GM12878 (cell line): ENCODE measurements around the gene IL23R. TPM values are rescaled to one million over a fixed set of nuclear protein-coding genes. Genes with fewer than 3 reads are reported as not detected.

Experiments used
- ATAC-seq: fragments of 200-7000 bp; cut with Tn5 transposase; 3 replicates; pipeline ENCODE4 v1.9.1; 2020; ENCODE audit warnings: mild to moderate bottlenecking, moderate library complexity
- BruUV-seq: library from RNA; stranded (reverse); fragments of 400-500 nt; replicated peaks from 2 replicates; lab custom pipeline; 2021; lab: Mats Ljungman, UMichigan
- CTCF ChIA-PET: fragments of 300-600 bp; sonication (Branson Sonifier 250); formaldehyde crosslinking; extraction: SDS; loops from one replicate; lab custom pipeline; 2021; ENCODE audit warnings: inconsistent platforms; lab: Yijun Ruan, JAX
- POLR2A ChIA-PET: fragments of 350-600 bp; formaldehyde crosslinking; extraction: SDS; loops from one replicate; lab custom pipeline; 2021; ENCODE audit warnings: inconsistent platforms; lab: Charles Lee
- RAD21 ChIA-PET: fragments of 300-600 bp; sonication (Branson Sonifier 250); formaldehyde crosslinking; loops from one replicate; lab custom pipeline; 2023; ENCODE audit warnings: antibody characterized with exemption; ENCODE audit not compliant: unreplicated experiment; lab: Charles Lee
- SMC1A ChIA-PET: fragments of 300-600 bp; sonication (Branson Sonifier 250); formaldehyde crosslinking; loops from one replicate; lab custom pipeline; 2023; ENCODE audit not compliant: unreplicated experiment, uncharacterized antibody; lab: Charles Lee
- DNase-seq: peaks from one replicate; pipeline ENCODE4 v3.0.0-alpha.2; 2011; ENCODE audit warnings: low read depth, low spot score
- FAIRE-seq: peaks from 3 replicates; lab custom pipeline; 2011; peaks lifted over from hg19 to GRCh38; lab: Jason Lieb, UNC
- H2AFZ ChIP-seq: 2 replicates; pipeline ENCODE4 v1.6.0; 2011; ENCODE audit warnings: low read depth, low read length, control low read depth; ENCODE audit not compliant: control insufficient read depth
- H3K27ac ChIP-seq: 2 replicates; pipeline ENCODE4 v1.5.1; 2011; ENCODE audit warnings: control low read depth; ENCODE audit not compliant: control insufficient read depth, insufficient read depth
- H3K27me3 ChIP-seq, 2 experiments: replicated peaks in 1 of 2; 2 replicates each; pipeline versions ENCODE4 v1.6.0 to v1.6.1; 2011; ENCODE audit warnings: low read length in 1 of 2; ENCODE audit not compliant: control insufficient read depth in 2 of 2, insufficient read depth in 2 of 2
- H3K36me3 ChIP-seq, 2 experiments: 2 replicates each; pipeline ENCODE4 v1.5.1; 2011; ENCODE audit warnings: low read length in 1 of 2; ENCODE audit not compliant: control insufficient read depth in 2 of 2, insufficient read depth in 2 of 2
- H3K4me1 ChIP-seq: 2 replicates; pipeline ENCODE4 v1.6.1; 2011; ENCODE audit warnings: mild to moderate bottlenecking, low read length, moderate library complexity, mixed read lengths; ENCODE audit not compliant: control insufficient read depth, insufficient read depth
- H3K4me2 ChIP-seq: 2 replicates; pipeline ENCODE4 v1.6.0; 2011; ENCODE audit warnings: control low read depth; ENCODE audit not compliant: control insufficient read depth, insufficient read depth
- H3K4me3 ChIP-seq: fragments of 200-600 bp; sonication (generic); 2 replicates; pipeline ENCODE4 v1.5.1; 2016
- H3K79me2 ChIP-seq: 2 replicates; pipeline ENCODE4 v1.6.0; 2011; ENCODE audit warnings: low read length; ENCODE audit not compliant: control insufficient read depth, insufficient read depth
- H3K9ac ChIP-seq: 2 replicates; pipeline ENCODE4 v1.8.0; 2011; ENCODE audit warnings: low read length, control low read depth, mixed read lengths; ENCODE audit not compliant: control insufficient read depth, insufficient read depth
- H3K9me3 ChIP-seq: replicated peaks from 3 replicates; pipeline ENCODE4 v1.5.1; 2011; ENCODE audit warnings: mild to moderate bottlenecking, low read length; ENCODE audit not compliant: control insufficient read depth, insufficient read depth
- H4K20me1 ChIP-seq: 2 replicates; pipeline ENCODE4 v1.6.0; 2011; ENCODE audit not compliant: control insufficient read depth, insufficient read depth
- DPF2 ChIP-seq: fragments of 450-650 bp; IDR thresholded peaks from 2 replicates; pipeline ENCODE4 v1.6.1; 2017; ENCODE audit warnings: mild to moderate bottlenecking
- EZH2 ChIP-seq: IDR thresholded peaks from 2 replicates; pipeline ENCODE4 v1.6.1; 2012; ENCODE audit warnings: low read depth, mild to moderate bottlenecking, control low read depth, inconsistent platforms, low read length, borderline replicate concordance; ENCODE audit not compliant: control insufficient read depth
- MTA2 ChIP-seq: fragments of 450-650 bp; IDR thresholded peaks from 2 replicates; pipeline ENCODE4 v1.6.1; 2016; ENCODE audit warnings: low read depth, mild to moderate bottlenecking, moderate library complexity
- RAD51 ChIP-seq: fragments of 450-650 bp; IDR thresholded peaks from 2 replicates; pipeline ENCODE4 v1.6.1; 2016; ENCODE audit warnings: moderate library complexity, mild to moderate bottlenecking, inconsistent platforms
- SRF ChIP-seq, 2 experiments: IDR thresholded peaks; 2 replicates each; pipeline ENCODE4 v1.6.1; 2011; ENCODE audit warnings: low read depth in 2 of 2, low read length in 2 of 2, mild to moderate bottlenecking in 1 of 2, moderate library complexity in 1 of 2
- YBX1 ChIP-seq: fragments of 450-650 bp; IDR thresholded peaks from 2 replicates; pipeline ENCODE4 v1.6.1; 2016; ENCODE audit warnings: antibody characterized with exemption
- WGBS: methylation state at CpG from one replicate; pipeline ENCODE4 v1.1.6; 2016; ENCODE audit warnings: low lambda C conversion rate; ENCODE audit not compliant: insufficient replicate concordance, insufficient coverage; ENCODE audit errors: missing lambda C conversion rate; 5-methylcytosine and 5-hydroxymethylcytosine counted together
- in situ Hi-C: fragments of 300-500 bp; cut with MboI; formaldehyde crosslinking; loops from 9 replicates; pipeline ENCODE4 v1.14.3; 2018; ENCODE audit warnings: mixed read lengths
- intact Hi-C: fragments of 100-400 bp; cut with micrococcal nuclease; formaldehyde crosslinking; loops from one replicate; pipeline ENCODE4 v1.14.2; 2022; ENCODE audit not compliant: unreplicated experiment
- polyA plus RNA-seq, 11 experiments: library from polyadenylated mRNA; depleted of rRNA in 4 of 11; unstranded in 6 of 11; stranded (reverse) in 5 of 11; fragments of >200 nt; fragmentation: Nextera tagmentation in 4 of 11; fragmentation: Illumina TruSeq in 1 of 11; extraction: Ambion mirVana in 4 of 11; extraction: Trizol in 1 of 11; gene quantifications; 1 replicate in 1 of 11; 2 replicates in 10 of 11; pipeline versions ENCODE4 v1.2.1 to v1.2.3, GENCODE V29; 2011 to 2016; ENCODE audit warnings: inconsistent platforms in 2 of 11, missing spikeins in 2 of 11, low read depth in 1 of 11
- total RNA-seq, 4 experiments: library from RNA; depleted of rRNA in 3 of 4; stranded (reverse); fragments of >200 nt in 3 of 4; fragmentation: Illumina TruSeq in 1 of 4; extraction: Trizol in 1 of 4; gene quantifications; 2 replicates each; pipeline versions ENCODE4 v1.2.1 to v1.2.3, GENCODE V29; 2013 to 2021
- TF ChIP-seq, protein P1 (sequence below): fragments of 450-650 bp; IDR thresholded peaks from 2 replicates; pipeline ENCODE4 v1.6.1; 2017; ENCODE audit warnings: mild to moderate bottlenecking, moderate library complexity
- TF ChIP-seq, protein P2 (sequence below): fragments of 450-650 bp; conservative IDR thresholded peaks from 2 replicates; pipeline ENCODE4 v1.6.1; 2017; ENCODE audit warnings: mild to moderate bottlenecking, moderate library complexity
- TF ChIP-seq, protein P3 (sequence below): IDR thresholded peaks from 2 replicates; pipeline ENCODE4 v1.6.1; 2011; ENCODE audit warnings: low read depth, mild to moderate bottlenecking, low read length, moderate library complexity, borderline replicate concordance; ENCODE audit errors: extremely low read depth
- TF ChIP-seq, protein P4 (sequence below): IDR thresholded peaks from 2 replicates; pipeline ENCODE4 v1.6.1; 2011; ENCODE audit warnings: borderline replicate concordance, low read depth, mild to moderate bottlenecking, moderate library complexity, mixed read lengths, low read length; ENCODE audit not compliant: insufficient read depth; ENCODE audit errors: extremely low read length
- TF ChIP-seq, protein P5 (sequence below): fragments of 150-350 bp; IDR thresholded peaks from 2 replicates; pipeline ENCODE4 v1.6.1; 2016; ENCODE audit warnings: low read depth, low read length

The IL23R gene
- total and polyA plus RNA-seq, 10 of the 15 experiments (the other 5 are each of a cell fraction or from before 2014, with no cell fraction given), result 0.16 to 6.4 (median 0.59) TPM

DNA sequence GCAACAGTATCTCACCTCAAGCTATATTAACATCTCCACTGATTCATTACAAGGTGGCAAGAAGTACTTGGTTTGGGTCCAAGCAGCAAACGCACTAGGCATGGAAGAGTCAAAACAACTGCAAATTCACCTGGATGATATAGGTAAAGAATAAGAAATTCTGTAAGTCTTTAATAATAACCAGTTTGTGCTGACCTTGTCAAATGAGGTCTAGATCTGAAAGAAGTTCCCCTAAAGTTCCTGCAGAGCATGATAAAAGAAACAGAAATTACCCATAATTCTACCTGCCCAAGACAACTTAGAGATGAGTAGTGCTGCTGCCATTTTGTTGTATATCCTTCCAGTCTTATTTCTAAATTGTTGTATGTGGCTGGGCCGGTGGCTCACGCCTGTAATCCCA lies 34.5 kb downstream of the IL23R start (continued):
- TF ChIP-seq, protein P1, sequence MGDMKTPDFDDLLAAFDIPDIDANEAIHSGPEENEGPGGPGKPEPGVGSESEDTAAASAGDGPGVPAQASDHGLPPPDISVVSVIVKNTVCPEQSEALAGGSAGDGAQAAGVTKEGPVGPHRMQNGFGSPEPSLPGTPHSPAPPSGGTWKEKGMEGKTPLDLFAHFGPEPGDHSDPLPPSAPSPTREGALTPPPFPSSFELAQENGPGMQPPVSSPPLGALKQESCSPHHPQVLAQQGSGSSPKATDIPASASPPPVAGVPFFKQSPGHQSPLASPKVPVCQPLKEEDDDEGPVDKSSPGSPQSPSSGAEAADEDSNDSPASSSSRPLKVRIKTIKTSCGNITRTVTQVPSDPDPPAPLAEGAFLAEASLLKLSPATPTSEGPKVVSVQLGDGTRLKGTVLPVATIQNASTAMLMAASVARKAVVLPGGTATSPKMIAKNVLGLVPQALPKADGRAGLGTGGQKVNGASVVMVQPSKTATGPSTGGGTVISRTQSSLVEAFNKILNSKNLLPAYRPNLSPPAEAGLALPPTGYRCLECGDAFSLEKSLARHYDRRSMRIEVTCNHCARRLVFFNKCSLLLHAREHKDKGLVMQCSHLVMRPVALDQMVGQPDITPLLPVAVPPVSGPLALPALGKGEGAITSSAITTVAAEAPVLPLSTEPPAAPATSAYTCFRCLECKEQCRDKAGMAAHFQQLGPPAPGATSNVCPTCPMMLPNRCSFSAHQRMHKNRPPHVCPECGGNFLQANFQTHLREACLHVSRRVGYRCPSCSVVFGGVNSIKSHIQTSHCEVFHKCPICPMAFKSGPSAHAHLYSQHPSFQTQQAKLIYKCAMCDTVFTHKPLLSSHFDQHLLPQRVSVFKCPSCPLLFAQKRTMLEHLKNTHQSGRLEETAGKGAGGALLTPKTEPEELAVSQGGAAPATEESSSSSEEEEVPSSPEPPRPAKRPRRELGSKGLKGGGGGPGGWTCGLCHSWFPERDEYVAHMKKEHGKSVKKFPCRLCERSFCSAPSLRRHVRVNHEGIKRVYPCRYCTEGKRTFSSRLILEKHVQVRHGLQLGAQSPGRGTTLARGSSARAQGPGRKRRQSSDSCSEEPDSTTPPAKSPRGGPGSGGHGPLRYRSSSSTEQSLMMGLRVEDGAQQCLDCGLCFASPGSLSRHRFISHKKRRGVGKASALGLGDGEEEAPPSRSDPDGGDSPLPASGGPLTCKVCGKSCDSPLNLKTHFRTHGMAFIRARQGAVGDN, result no peak
- TF ChIP-seq, protein P2, sequence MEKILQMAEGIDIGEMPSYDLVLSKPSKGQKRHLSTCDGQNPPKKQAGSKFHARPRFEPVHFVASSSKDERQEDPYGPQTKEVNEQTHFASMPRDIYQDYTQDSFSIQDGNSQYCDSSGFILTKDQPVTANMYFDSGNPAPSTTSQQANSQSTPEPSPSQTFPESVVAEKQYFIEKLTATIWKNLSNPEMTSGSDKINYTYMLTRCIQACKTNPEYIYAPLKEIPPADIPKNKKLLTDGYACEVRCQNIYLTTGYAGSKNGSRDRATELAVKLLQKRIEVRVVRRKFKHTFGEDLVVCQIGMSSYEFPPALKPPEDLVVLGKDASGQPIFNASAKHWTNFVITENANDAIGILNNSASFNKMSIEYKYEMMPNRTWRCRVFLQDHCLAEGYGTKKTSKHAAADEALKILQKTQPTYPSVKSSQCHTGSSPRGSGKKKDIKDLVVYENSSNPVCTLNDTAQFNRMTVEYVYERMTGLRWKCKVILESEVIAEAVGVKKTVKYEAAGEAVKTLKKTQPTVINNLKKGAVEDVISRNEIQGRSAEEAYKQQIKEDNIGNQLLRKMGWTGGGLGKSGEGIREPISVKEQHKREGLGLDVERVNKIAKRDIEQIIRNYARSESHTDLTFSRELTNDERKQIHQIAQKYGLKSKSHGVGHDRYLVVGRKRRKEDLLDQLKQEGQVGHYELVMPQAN, result no peak

DNA sequence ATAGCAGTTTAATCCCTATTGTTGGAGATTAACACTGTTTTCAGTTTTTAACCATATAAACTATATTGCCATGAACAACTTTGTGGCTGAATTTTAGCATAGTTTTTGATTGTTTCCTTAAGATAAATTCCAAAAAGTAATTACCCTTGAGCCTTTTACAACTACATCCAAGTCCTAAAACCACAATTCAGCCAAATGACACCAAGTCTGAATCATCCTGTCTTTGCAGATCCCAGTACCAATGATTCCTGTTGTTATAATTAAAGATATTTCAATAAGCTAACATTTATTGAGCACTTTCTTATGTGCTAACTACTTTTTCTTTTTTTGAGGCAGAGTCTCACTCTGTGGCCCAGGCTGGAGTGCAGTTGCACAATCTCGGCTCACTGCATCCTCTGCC lies 35.6 kb downstream of the IL23R start:
- Histone ChIP-seq H2AFZ (no peak overlapping the region), H3K27ac (no peak overlapping the region), H3K4me2 (no peak overlapping the region), H3K79me2 (no peaks in the 10 kb centered on the region), H3K27me3 (no peaks in the 10 kb centered on the region), H3K9ac (no peak overlapping the region), H4K20me1 (no peaks in the 10 kb centered on the region), H3K9me3 (no peaks in the 10 kb centered on the region; the same call in 2 of the 3 replicates), H3K36me3 (no peaks in the 10 kb centered on the region)
- no TSS peak for BruUV-seq
- ChIA-PET SMC1A (interaction anchor here (1.9 kb wide), 1 partner anchor 10 kb away, joined by 7 read pairs; no protein-coding TSS in a partner anchor), RAD21 (interaction anchor here (0.8 kb wide), 1 partner anchor 10 kb away, joined by 4 read pairs; no protein-coding TSS in a partner anchor)
- DNase-seq (no peak), FAIRE-seq (no peak), ATAC-seq (no peak)
- in situ Hi-C loops, result no loop called here
- 41% methylated on average over 1 of the region's 1 CpG for WGBS
- TF ChIP-seq SRF (IDR thresholded peaks at IDR 0.05; ENCODE audit: low read depth in 2 of 2, low read length in 2 of 2) (no peak), EZH2 (no peak), RAD51 (no peak), MTA2 (no peak), DPF2 (no peak), YBX1 (no peak)
- TF ChIP-seq, protein P3, sequence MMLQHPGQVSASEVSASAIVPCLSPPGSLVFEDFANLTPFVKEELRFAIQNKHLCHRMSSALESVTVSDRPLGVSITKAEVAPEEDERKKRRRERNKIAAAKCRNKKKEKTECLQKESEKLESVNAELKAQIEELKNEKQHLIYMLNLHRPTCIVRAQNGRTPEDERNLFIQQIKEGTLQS, result no peak
- TF ChIP-seq, protein P4, sequence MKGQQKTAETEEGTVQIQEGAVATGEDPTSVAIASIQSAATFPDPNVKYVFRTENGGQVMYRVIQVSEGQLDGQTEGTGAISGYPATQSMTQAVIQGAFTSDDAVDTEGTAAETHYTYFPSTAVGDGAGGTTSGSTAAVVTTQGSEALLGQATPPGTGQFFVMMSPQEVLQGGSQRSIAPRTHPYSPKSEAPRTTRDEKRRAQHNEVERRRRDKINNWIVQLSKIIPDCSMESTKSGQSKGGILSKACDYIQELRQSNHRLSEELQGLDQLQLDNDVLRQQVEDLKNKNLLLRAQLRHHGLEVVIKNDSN, result no peak
- TF ChIP-seq, protein P5, sequence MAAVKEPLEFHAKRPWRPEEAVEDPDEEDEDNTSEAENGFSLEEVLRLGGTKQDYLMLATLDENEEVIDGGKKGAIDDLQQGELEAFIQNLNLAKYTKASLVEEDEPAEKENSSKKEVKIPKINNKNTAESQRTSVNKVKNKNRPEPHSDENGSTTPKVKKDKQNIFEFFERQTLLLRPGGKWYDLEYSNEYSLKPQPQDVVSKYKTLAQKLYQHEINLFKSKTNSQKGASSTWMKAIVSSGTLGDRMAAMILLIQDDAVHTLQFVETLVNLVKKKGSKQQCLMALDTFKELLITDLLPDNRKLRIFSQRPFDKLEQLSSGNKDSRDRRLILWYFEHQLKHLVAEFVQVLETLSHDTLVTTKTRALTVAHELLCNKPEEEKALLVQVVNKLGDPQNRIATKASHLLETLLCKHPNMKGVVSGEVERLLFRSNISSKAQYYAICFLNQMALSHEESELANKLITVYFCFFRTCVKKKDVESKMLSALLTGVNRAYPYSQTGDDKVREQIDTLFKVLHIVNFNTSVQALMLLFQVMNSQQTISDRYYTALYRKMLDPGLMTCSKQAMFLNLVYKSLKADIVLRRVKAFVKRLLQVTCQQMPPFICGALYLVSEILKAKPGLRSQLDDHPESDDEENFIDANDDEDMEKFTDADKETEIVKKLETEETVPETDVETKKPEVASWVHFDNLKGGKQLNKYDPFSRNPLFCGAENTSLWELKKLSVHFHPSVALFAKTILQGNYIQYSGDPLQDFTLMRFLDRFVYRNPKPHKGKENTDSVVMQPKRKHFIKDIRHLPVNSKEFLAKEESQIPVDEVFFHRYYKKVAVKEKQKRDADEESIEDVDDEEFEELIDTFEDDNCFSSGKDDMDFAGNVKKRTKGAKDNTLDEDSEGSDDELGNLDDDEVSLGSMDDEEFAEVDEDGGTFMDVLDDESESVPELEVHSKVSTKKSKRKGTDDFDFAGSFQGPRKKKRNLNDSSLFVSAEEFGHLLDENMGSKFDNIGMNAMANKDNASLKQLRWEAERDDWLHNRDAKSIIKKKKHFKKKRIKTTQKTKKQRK, result no peak
- TF ChIP-seq, all 136 proteins: peak for 0
- intact Hi-C loops, result no loop called here
- ChIA-PET POLR2A (no interaction called here), CTCF (interaction anchor here (2.1 kb wide), 1 partner anchor 11 kb away, joined by 7 read pairs; no protein-coding TSS in a partner anchor)
- H3K4me3 ChIP-seq, result no peak overlapping the region
- no peaks in the 10 kb centered on the region for H3K4me1 ChIP-seq
